Keratinocyte (primary cell): ENCODE measurements around the gene CUBN. TPM values are rescaled to one million over a fixed set of nuclear protein-coding genes. Genes with fewer than 3 reads are reported as not detected.

Source experiments
- DNase-seq: peaks from one replicate; pipeline ENCODE4 v3.0.0-alpha.2; 2011; ENCODE audit warnings: low read depth, missing footprints, low spot score
- FAIRE-seq: peaks from 2 replicates; lab custom pipeline; 2011; peaks lifted over from hg19 to GRCh38; lab: Jason Lieb, UNC
- H2AFZ ChIP-seq: 2 replicates; pipeline ENCODE4 v1.6.0; 2012; ENCODE audit warnings: low read length, control low read depth, inconsistent platforms; ENCODE audit not compliant: control insufficient read depth
- H3K27ac ChIP-seq: 2 replicates; pipeline ENCODE4 v1.5.1; 2011; ENCODE audit warnings: low read length; ENCODE audit not compliant: control insufficient read depth, insufficient read depth
- H3K27me3 ChIP-seq: 3 replicates; pipeline ENCODE4 v1.6.0; 2011; ENCODE audit warnings: low read length; ENCODE audit not compliant: control insufficient read depth, insufficient read depth; ENCODE audit errors: extremely low read depth
- H3K36me3 ChIP-seq, 2 experiments: 2 replicates in 1 of 2; 3 replicates in 1 of 2; pipeline ENCODE4 v1.5.1; 2011; ENCODE audit warnings: low read length in 2 of 2, mild to moderate bottlenecking in 1 of 2; ENCODE audit not compliant: control insufficient read depth in 2 of 2, insufficient read depth in 2 of 2; ENCODE audit errors: extremely low read depth in 1 of 2
- H3K4me1 ChIP-seq: 3 replicates; pipeline ENCODE4 v1.5.1; 2011; ENCODE audit warnings: low read length; ENCODE audit not compliant: control insufficient read depth, insufficient read depth; ENCODE audit errors: extremely low read depth
- H3K4me2 ChIP-seq: 3 replicates; pipeline ENCODE4 v1.6.0; 2011; ENCODE audit warnings: low read depth, low read length; ENCODE audit not compliant: control insufficient read depth, insufficient read depth; ENCODE audit errors: extremely low read depth
- H3K4me3 ChIP-seq, 3 experiments: fragments of 200-600 bp in 1 of 3; sonication (generic) in 1 of 3; 2 replicates in 2 of 3; 3 replicates in 1 of 3; pipeline ENCODE4 v1.5.1; 2011 to 2016; ENCODE audit warnings: low read length in 3 of 3, mild to moderate bottlenecking in 3 of 3, control low read depth in 2 of 3, inconsistent platforms in 1 of 3, low read depth in 1 of 3, mixed read lengths in 1 of 3, mixed run types in 1 of 3, moderate library complexity in 1 of 3; ENCODE audit not compliant: control insufficient read depth in 2 of 3, insufficient read depth in 2 of 3; ENCODE audit errors: extremely low read depth in 1 of 3
- H3K79me2 ChIP-seq: 2 replicates; pipeline ENCODE4 v1.6.0; 2012; ENCODE audit warnings: low read length; ENCODE audit not compliant: control insufficient read depth, insufficient read depth
- H3K9ac ChIP-seq: 3 replicates; pipeline ENCODE4 v1.6.0; 2011; ENCODE audit warnings: low read length; ENCODE audit not compliant: control insufficient read depth, insufficient read depth; ENCODE audit errors: extremely low read depth
- H3K9me1 ChIP-seq: 3 replicates; pipeline ENCODE4 v1.6.0; 2011; ENCODE audit warnings: low read length; ENCODE audit not compliant: control insufficient read depth, insufficient read depth; ENCODE audit errors: extremely low read depth
- H3K9me3 ChIP-seq: 2 replicates; pipeline ENCODE4 v1.5.1; 2012; ENCODE audit warnings: low read depth, low read length; ENCODE audit not compliant: control insufficient read depth
- H4K20me1 ChIP-seq: 3 replicates; pipeline ENCODE4 v1.6.0; 2011; ENCODE audit warnings: low read length; ENCODE audit not compliant: control insufficient read depth, insufficient read depth; ENCODE audit errors: extremely low read depth
- EZH2 ChIP-seq: IDR thresholded peaks from one replicate; pipeline ENCODE4 v1.6.1; 2012; ENCODE audit warnings: inconsistent platforms, mild to moderate bottlenecking, low read length, moderate library complexity
- dilution Hi-C: fragments of 300-500 bp; cut with MboI; formaldehyde crosslinking; loops from one replicate; pipeline ENCODE4 v1.7.0; 2020; ENCODE audit warnings: low sequenced_read_pairs; ENCODE audit not compliant: extremely low pct_ligation_motif_present
- polyA plus RNA-seq, 5 experiments: library from polyadenylated mRNA; depleted of rRNA in 3 of 5; stranded (reverse) in 3 of 5; stranded (forward) in 1 of 5; unstranded in 1 of 5; fragments of >200 nt; gene quantifications; 1 replicate in 1 of 5; 2 replicates in 3 of 5; 3 replicates in 1 of 5; pipeline versions ENCODE4 v1.2.1 to v1.2.3, GENCODE V29; 2011 to 2012; ENCODE audit warnings: missing spikeins in 2 of 5, low read depth in 1 of 5, low replicate concordance in 1 of 5
- TF ChIP-seq, protein P1 (sequence below), 3 experiments: IDR thresholded peaks in 1 of 3; conservative IDR thresholded peaks in 1 of 3; optimal IDR thresholded peaks in 1 of 3; 2 replicates in 2 of 3; 3 replicates in 1 of 3; pipeline versions ENCODE3 to v1.5.1; 2011; ENCODE audit warnings: low read length in 3 of 3, mild to moderate bottlenecking in 3 of 3, moderate library complexity in 2 of 3, control low read depth in 1 of 3, inconsistent platforms in 1 of 3; ENCODE audit not compliant: insufficient read depth in 2 of 3; ENCODE audit errors: extremely low read depth in 1 of 3

The CUBN gene
- polyA plus RNA-seq, 1 donor (not counting 4 experiments of a cell fraction or from before 2014, with no cell fraction given): 0.07 TPM

DNA sequence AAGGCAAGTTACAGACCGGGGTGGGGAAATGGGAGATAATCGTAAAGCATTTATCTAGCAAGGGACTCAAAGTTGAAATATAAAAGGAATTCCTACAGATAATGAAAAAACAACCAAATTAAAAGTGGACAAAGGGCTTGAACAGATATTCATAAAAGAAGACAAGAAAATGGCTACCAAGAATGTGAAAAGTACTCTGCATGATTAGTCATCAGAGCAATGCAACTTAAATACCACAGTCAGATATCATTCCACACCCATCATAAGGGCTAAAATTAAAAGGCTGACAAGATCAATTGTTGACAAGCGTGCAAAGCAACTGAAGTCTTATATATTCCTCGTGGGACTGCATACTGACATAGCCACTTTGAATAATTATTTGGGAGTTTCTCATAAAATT lies 187.7 kb downstream of the CUBN start:
- H4K20me1 ChIP-seq: no peaks in the 10 kb centered on the region
- H3K27me3 ChIP-seq: no peaks in the 10 kb centered on the region
- no peak overlapping the region for H3K27ac ChIP-seq
- no peaks in the 10 kb centered on the region for H3K4me1 ChIP-seq
- H3K4me2 ChIP-seq: no peak overlapping the region
- H3K9me1 ChIP-seq: no peaks in the 10 kb centered on the region
- H3K79me2 ChIP-seq: no peaks in the 10 kb centered on the region
- FAIRE-seq (no peak), DNase-seq (no peak)
- TF ChIP-seq EZH2: no peak
- TF ChIP-seq, protein P1, sequence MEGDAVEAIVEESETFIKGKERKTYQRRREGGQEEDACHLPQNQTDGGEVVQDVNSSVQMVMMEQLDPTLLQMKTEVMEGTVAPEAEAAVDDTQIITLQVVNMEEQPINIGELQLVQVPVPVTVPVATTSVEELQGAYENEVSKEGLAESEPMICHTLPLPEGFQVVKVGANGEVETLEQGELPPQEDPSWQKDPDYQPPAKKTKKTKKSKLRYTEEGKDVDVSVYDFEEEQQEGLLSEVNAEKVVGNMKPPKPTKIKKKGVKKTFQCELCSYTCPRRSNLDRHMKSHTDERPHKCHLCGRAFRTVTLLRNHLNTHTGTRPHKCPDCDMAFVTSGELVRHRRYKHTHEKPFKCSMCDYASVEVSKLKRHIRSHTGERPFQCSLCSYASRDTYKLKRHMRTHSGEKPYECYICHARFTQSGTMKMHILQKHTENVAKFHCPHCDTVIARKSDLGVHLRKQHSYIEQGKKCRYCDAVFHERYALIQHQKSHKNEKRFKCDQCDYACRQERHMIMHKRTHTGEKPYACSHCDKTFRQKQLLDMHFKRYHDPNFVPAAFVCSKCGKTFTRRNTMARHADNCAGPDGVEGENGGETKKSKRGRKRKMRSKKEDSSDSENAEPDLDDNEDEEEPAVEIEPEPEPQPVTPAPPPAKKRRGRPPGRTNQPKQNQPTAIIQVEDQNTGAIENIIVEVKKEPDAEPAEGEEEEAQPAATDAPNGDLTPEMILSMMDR (optimal IDR thresholded peaks at IDR 0.05 in 1 of 3, IDR thresholded peaks at IDR 0.05 in 1 of 3, conservative IDR thresholded peaks at IDR 0.05 in 1 of 3; ENCODE audit: extremely low read depth in 1 of 3, insufficient read depth in 2 of 3, low read length in 3 of 3): no peak
- no peaks in the 10 kb centered on the region for H3K36me3 ChIP-seq
- H3K4me3 ChIP-seq: no peak overlapping the region
- H3K9me3 ChIP-seq: no peaks in the 10 kb centered on the region
- dilution Hi-C loops: no loop called here
- H3K9ac ChIP-seq: no peak overlapping the region
- H2AFZ ChIP-seq: no peak overlapping the region

DNA sequence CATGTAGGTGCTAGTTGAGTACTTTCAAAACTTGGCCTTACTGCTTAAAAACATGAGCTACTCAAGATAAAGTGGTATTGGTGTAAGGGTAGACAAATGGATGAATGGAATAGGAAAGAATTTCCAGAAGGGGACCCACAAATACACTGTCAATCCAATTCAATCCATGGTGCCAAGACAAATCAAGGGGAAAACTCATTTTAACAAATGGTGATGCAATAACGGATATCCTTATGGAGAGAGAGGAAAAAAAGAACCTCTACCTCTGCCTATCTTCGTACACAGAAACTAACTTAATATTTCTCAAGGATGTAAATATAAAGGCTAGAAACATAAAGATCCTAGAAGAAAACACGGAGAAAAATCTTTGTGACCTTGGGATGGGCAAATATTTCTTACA lies 188.5 kb downstream of the CUBN start:
- H3K4me3 ChIP-seq: no peak overlapping the region
- H3K27me3 ChIP-seq: no peaks in the 10 kb centered on the region
- no peak overlapping the region for H2AFZ ChIP-seq
- no peaks in the 10 kb centered on the region for H4K20me1 ChIP-seq
- H3K4me2 ChIP-seq: no peak overlapping the region
- no peaks in the 10 kb centered on the region for H3K79me2 ChIP-seq
- H3K9ac ChIP-seq: no peak overlapping the region
- no peaks in the 10 kb centered on the region for H3K36me3 ChIP-seq
- FAIRE-seq (no peak), DNase-seq (no peak)
- TF ChIP-seq, protein P1 (optimal IDR thresholded peaks at IDR 0.05 in 1 of 3, IDR thresholded peaks at IDR 0.05 in 1 of 3, conservative IDR thresholded peaks at IDR 0.05 in 1 of 3; ENCODE audit: extremely low read depth in 1 of 3, insufficient read depth in 2 of 3, low read length in 3 of 3): no peak
- H3K27ac ChIP-seq: no peak overlapping the region
- no peaks in the 10 kb centered on the region for H3K9me1 ChIP-seq
- H3K4me1 ChIP-seq: no peaks in the 10 kb centered on the region
- no peaks in the 10 kb centered on the region for H3K9me3 ChIP-seq
- dilution Hi-C loops: no loop called here
